Measurements from ENCODE around the gene FIGLA. TPM values are rescaled to one million over a fixed set of nuclear protein-coding genes. Genes with fewer than 3 reads are reported as not detected.
A peak's percentile ranks its signal among the peaks of the same experiment; 100 is the strongest.

FIGLA gene
- total and polyA plus RNA-seq, 2 of the 8 experiments (the other 6 are each of a cell fraction or from before 2014, with no cell fraction given), result not detected

GRCh38 chr2:70785137-70785911 lies 5.1 kb downstream of the FIGLA start (continued):
- peak; percentile 82 to 90 (median 84) for TF ChIP-seq CTCF (IDR thresholded peaks at IDR 0.05; ENCODE audit: control extremely low read depth in 1 of 3, insufficient read depth in 1 of 3, low read depth in 1 of 3, low read length in 3 of 3)
- TF ChIP-seq RFX5 (IDR thresholded peaks at IDR 0.05; ENCODE audit: borderline replicate concordance, low read depth, low read length), result no peak
- TF ChIP-seq CREB1 (IDR thresholded peaks at IDR 0.05), result 0 out of 2 replicates have a peak, but pooled peaks have one; percentile 16
- no peak for TF ChIP-seq GTF2F1 (IDR thresholded peaks at IDR 0.05; ENCODE audit: borderline replicate concordance, low read depth, low read length)
